Gastrocnemius medialis (tissue), 4 donors: ENCODE measurements around the gene FKBP8.

Experiments used
- POLR2A ChIP-seq, 2 donors: fragments of 450-650 bp; IDR thresholded peaks; one replicate each; pipeline ENCODE4 v1.6.1; 2017; ENCODE audit warnings: antibody characterized with exemption in 2 of 2, mild to moderate bottlenecking in 2 of 2, moderate library complexity in 2 of 2
- TF ChIP-seq, protein P1 (sequence below), 5 experiments: fragments of 450-650 bp in 3 of 5; fragments of 200-600 bp in 2 of 5; sonication (generic) in 2 of 5; IDR thresholded peaks in 4 of 5; conservative IDR thresholded peaks in 1 of 5; 1 replicate in 4 of 5; 2 replicates in 1 of 5; pipeline ENCODE4 v1.5.1; 2016 to 2019; ENCODE audit warnings: antibody characterized with exemption in 5 of 5, mild to moderate bottlenecking in 3 of 5, moderate library complexity in 3 of 5

GRCh38 chr19:18499055-18499775 lies 44.2 kb downstream of the FKBP8 start:
- TF ChIP-seq, protein P1, sequence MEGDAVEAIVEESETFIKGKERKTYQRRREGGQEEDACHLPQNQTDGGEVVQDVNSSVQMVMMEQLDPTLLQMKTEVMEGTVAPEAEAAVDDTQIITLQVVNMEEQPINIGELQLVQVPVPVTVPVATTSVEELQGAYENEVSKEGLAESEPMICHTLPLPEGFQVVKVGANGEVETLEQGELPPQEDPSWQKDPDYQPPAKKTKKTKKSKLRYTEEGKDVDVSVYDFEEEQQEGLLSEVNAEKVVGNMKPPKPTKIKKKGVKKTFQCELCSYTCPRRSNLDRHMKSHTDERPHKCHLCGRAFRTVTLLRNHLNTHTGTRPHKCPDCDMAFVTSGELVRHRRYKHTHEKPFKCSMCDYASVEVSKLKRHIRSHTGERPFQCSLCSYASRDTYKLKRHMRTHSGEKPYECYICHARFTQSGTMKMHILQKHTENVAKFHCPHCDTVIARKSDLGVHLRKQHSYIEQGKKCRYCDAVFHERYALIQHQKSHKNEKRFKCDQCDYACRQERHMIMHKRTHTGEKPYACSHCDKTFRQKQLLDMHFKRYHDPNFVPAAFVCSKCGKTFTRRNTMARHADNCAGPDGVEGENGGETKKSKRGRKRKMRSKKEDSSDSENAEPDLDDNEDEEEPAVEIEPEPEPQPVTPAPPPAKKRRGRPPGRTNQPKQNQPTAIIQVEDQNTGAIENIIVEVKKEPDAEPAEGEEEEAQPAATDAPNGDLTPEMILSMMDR (IDR thresholded peaks at IDR 0.05 in 4 of 5, conservative IDR thresholded peaks at IDR 0.05 in 1 of 5) = no peak
- TF ChIP-seq POLR2A (IDR thresholded peaks at IDR 0.05) = no peak
